ENCODE data around the gene GPR156.
"Not testable (repeated sequence)": the region's sequence is repeated elsewhere in the genome, so short reads cannot be mapped to it uniquely, and the experiment has no call there.

GPR156 gene
- total RNA-seq, result 0 to 0.35 (median 0.09) reads per million in 3 donors

DNA sequence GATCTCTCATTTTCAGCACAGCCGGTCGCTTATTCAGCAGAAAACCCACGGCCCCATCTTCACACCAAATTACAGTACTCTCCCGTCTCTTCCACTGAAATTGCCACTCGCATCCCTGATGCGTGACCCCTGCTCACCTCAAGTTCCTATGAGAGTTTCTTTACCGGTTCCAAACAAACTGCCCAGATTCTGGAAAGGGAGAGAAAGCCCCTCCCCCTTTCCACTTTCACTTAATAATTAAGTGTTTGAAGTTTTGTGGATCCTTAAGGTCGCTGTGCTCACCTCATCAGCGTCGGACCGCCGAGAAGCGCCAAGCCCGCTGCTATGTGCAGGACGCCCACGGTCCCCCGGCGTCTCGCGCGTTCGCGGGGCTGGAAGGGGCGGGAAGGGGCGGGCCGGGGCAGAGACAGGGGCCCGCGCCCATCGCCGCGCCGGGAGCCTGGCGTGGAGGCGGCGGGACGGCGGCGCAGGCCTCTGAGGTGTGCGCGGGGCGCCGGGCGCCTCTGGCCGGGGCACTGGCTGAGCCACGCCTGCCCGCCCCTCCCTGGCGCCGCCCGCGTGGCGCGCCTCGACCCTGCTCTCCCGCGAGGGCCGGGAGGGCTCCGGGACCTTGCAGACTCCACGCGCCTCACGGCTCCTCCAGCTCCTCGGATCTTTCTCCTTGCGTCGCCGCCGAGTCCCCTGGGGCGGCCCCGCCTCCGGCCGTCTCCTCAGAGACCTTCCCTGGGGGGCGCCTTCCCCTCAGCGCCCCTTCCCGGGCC lies at the start of gene GPR156:
Gene GPR156 (minus strand): TSS at position 476 of the 761 bp plus-strand sequence. CDS start 41,124 bp downstream, outside the sequence.
- no peaks in the 10 kb centered on the region for H3K4me1 ChIP-seq (ENCODE audit: control insufficient read depth, insufficient read depth, low read length, poor library complexity, severe bottlenecking)
- peaks cover 8% of the 10 kb centered on the region for H3K27me3 ChIP-seq (replicated peaks; ENCODE audit: control insufficient read depth, insufficient read depth, low read length, poor library complexity, severe bottlenecking)
- H3K4me3 ChIP-seq (ENCODE audit: insufficient read depth, low read depth, low read length, poor library complexity, severe bottlenecking), result no peak within 1 kb of the TSS
- H3K9me3 ChIP-seq (ENCODE audit: control insufficient read depth, low read length), result no peaks in the 10 kb centered on the region
- DNase-seq, result no peak
- no peak within 1 kb of the TSS for H3K27ac ChIP-seq (ENCODE audit: insufficient read depth, low read length, poor library complexity, severe bottlenecking)
- H3K36me3 ChIP-seq (ENCODE audit: control insufficient read depth, insufficient read depth, low read length), result no peaks in the 10 kb centered on the region

DNA sequence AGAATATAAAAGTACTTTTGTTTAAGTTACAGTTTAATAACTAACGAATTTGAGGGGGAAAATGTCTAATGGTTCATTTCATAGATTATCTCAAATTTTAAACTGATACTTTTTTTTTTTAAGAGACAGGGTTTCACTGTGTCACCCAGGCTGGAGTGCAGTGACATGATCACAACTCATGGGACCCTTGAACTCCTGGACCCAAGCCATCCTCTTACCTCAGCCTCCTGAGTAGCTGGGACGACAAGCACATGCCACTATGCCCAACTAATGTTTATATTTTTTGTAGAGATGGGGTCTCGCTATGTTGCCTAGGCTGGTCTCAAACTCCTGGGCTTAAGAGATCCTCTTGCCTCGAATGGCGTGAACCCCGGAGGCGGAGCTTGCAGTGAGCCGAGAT lies 47.6 kb upstream of the GPR156 start:
- H3K4me1 ChIP-seq (ENCODE audit: control insufficient read depth, insufficient read depth, low read length, poor library complexity, severe bottlenecking), result no peaks in the 10 kb centered on the region
- peaks cover 45% of the 10 kb centered on the region for H3K36me3 ChIP-seq (ENCODE audit: control insufficient read depth, insufficient read depth, low read length)
- H3K27ac ChIP-seq (ENCODE audit: insufficient read depth, low read length, poor library complexity, severe bottlenecking), result no peak overlapping the region
- no peaks in the 10 kb centered on the region for H3K9me3 ChIP-seq (ENCODE audit: control insufficient read depth, low read length)
- H3K4me3 ChIP-seq (ENCODE audit: insufficient read depth, low read depth, low read length, poor library complexity, severe bottlenecking), result no peak overlapping the region
- no peak for DNase-seq
- H3K27me3 ChIP-seq (replicated peaks; ENCODE audit: control insufficient read depth, insufficient read depth, low read length, poor library complexity, severe bottlenecking), result no peaks in the 10 kb centered on the region

DNA sequence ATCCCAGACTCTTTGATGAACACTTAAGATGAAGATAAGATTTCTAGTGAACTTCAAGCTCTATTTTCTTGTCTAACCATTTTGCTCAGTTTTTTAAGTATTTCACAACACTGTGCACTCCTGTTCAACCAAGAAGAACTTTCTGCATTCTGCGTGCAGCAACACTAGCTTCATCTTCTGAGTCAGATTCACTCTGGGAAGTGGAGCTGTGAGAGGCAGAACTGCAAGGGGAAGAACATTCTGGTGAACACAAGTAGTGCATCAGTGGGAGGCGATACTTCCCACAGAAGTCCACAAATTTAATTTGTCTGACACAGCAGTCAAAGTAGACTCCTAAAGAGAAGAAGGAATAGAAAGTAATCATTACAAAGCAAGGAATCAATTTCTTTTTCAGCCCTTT lies 46.1 kb upstream of the GPR156 start:
- Histone ChIP-seq H3K4me3 (ENCODE audit: insufficient read depth, low read depth, low read length, poor library complexity, severe bottlenecking) (no peak overlapping the region), H3K27me3 (replicated peaks; ENCODE audit: control insufficient read depth, insufficient read depth, low read length, poor library complexity, severe bottlenecking) (no peaks in the 10 kb centered on the region), H3K9me3 (ENCODE audit: control insufficient read depth, low read length) (no peaks in the 10 kb centered on the region), H3K36me3 (ENCODE audit: control insufficient read depth, insufficient read depth, low read length) (peaks cover 45% of the 10 kb centered on the region), H3K27ac (ENCODE audit: insufficient read depth, low read length, poor library complexity, severe bottlenecking) (no peak overlapping the region), H3K4me1 (ENCODE audit: control insufficient read depth, insufficient read depth, low read length, poor library complexity, severe bottlenecking) (no peaks in the 10 kb centered on the region)
- DNase-seq, result no peak

DNA sequence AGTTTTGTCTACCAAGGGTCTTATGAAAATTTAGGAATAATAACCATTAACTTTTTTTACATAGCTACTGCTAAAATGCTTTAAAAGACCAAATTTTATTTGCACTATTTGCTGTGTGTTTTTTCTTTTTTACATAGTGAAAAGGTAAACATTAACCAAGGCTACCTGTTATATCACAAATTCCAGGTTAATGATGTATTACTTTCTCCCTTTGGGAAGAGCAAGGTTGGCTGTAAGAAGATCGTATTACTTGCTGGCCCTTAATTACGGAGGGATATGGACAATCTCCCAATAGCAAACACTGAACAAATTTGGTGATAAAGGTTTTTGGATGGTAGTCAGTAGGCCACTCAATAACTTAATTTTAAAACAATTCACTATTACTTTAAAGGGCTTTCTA lies 41.8 kb upstream of the GPR156 start:
- Histone ChIP-seq H3K9me3 (ENCODE audit: control insufficient read depth, low read length) (no peaks in the 10 kb centered on the region), H3K27me3 (replicated peaks; ENCODE audit: control insufficient read depth, insufficient read depth, low read length, poor library complexity, severe bottlenecking) (no peaks in the 10 kb centered on the region), H3K4me1 (ENCODE audit: control insufficient read depth, insufficient read depth, low read length, poor library complexity, severe bottlenecking) (no peaks in the 10 kb centered on the region), H3K4me3 (ENCODE audit: insufficient read depth, low read depth, low read length, poor library complexity, severe bottlenecking) (no peak overlapping the region), H3K27ac (ENCODE audit: insufficient read depth, low read length, poor library complexity, severe bottlenecking) (no peak overlapping the region), H3K36me3 (ENCODE audit: control insufficient read depth, insufficient read depth, low read length) (peaks cover 28% of the 10 kb centered on the region)
- DNase-seq, result no peak

DNA sequence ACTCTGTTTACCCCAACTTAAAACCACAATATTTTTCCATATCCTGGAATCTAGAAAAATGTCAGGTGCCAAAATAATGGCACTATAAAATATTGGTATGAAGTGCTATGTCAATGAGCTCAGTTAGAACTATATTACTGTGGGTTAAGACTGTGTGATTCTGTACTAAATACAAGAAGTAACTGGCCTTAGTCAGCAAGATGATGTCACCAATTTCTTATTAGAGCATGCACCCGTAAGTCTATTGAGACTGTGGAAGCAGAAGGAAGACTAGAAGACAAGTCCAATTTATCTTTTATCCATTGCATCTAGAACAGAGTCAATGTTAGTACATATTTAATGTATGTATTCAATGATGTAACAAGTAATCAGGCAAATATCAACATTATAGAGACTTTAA lies 39.2 kb upstream of the GPR156 start:
- no peak for DNase-seq
- Histone ChIP-seq H3K36me3 (ENCODE audit: control insufficient read depth, insufficient read depth, low read length) (peaks cover 14% of the 10 kb centered on the region), H3K27ac (ENCODE audit: insufficient read depth, low read length, poor library complexity, severe bottlenecking) (no peak overlapping the region), H3K4me1 (ENCODE audit: control insufficient read depth, insufficient read depth, low read length, poor library complexity, severe bottlenecking) (no peaks in the 10 kb centered on the region), H3K4me3 (ENCODE audit: insufficient read depth, low read depth, low read length, poor library complexity, severe bottlenecking) (no peak overlapping the region), H3K9me3 (ENCODE audit: control insufficient read depth, low read length) (no peaks in the 10 kb centered on the region), H3K27me3 (replicated peaks; ENCODE audit: control insufficient read depth, insufficient read depth, low read length, poor library complexity, severe bottlenecking) (no peaks in the 10 kb centered on the region)

DNA sequence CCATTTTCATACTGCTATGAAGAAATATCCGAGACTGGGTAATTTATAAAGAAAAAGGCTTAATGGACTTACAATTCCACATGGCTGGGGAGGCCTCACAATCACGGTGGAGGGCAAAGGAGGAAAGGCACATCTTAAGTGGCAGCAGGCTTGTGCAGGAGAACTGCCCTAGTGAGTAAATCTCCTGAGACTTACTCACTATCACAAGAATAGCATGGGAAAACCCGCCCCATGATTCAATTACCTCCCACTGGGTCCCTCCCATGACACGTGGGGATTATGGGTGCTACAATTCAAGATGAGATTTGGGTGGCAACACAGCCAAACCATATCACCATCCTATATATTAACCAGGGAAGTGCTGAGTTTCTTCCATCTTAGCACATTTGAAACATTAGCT lies 38.7 kb upstream of the GPR156 start:
- H3K9me3 ChIP-seq (ENCODE audit: control insufficient read depth, low read length); H3K4me3 ChIP-seq (ENCODE audit: insufficient read depth, low read depth, low read length, poor library complexity, severe bottlenecking); H3K36me3 ChIP-seq (ENCODE audit: control insufficient read depth, insufficient read depth, low read length); H3K27ac ChIP-seq (ENCODE audit: insufficient read depth, low read length, poor library complexity, severe bottlenecking); DNase-seq; H3K4me1 ChIP-seq (ENCODE audit: control insufficient read depth, insufficient read depth, low read length, poor library complexity, severe bottlenecking); H3K27me3 ChIP-seq (replicated peaks; ENCODE audit: control insufficient read depth, insufficient read depth, low read length, poor library complexity, severe bottlenecking): not testable (repeated sequence)

DNA sequence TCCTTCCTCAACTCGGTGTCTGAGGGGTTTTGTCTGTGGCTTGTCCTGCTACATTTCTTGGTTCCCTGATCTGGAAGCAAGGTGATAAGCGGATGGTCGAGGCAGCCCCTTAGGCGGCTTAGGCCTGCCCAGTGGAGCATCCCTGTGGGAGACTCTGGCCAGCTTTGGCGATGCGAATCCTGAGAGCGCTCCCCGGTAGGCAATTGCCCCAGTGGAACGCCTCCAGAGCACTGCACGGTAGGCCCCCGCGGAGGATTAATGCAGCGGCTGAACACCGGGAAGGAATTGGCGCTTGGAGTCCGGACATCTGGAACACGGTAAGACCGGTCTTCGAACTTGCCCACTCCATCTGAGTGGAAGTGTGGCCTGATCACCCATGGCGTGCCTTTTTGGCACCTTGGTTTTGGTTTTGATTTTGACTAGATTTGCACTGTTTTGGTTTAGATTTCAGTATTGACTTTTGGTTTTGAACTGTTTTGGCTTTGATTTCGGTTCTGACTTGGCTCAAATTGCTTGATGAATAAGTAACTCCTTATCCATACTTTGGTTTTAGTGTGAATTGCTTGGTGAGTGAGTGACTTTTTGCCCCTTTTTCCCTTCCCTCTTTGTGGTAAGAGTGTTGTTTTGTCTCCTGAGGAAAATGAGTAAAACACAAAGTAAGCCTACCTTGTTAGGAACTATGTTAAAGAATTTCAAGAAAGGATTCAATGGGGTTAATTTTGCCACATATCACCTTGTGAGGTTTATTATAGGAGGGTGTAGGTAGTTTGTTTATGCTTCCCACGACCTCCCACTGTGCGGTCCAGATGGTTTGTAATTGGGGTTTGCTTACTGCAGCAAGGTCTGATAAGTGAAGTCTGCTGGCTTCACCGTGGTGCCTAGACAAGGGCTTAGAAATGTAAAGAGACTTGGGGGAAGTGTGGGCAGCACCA lies 27.1 kb upstream of the GPR156 start:
- Histone ChIP-seq H3K4me1 (ENCODE audit: control insufficient read depth, insufficient read depth, low read length, poor library complexity, severe bottlenecking) (no peaks in the 10 kb centered on the region), H3K27me3 (replicated peaks; ENCODE audit: control insufficient read depth, insufficient read depth, low read length, poor library complexity, severe bottlenecking) (no peaks in the 10 kb centered on the region), H3K4me3 (ENCODE audit: insufficient read depth, low read depth, low read length, poor library complexity, severe bottlenecking) (no peak overlapping the region), H3K9me3 (ENCODE audit: control insufficient read depth, low read length) (no peaks in the 10 kb centered on the region), H3K27ac (ENCODE audit: insufficient read depth, low read length, poor library complexity, severe bottlenecking) (no peak overlapping the region), H3K36me3 (ENCODE audit: control insufficient read depth, insufficient read depth, low read length) (no peaks in the 10 kb centered on the region)
- no peak for DNase-seq

DNA sequence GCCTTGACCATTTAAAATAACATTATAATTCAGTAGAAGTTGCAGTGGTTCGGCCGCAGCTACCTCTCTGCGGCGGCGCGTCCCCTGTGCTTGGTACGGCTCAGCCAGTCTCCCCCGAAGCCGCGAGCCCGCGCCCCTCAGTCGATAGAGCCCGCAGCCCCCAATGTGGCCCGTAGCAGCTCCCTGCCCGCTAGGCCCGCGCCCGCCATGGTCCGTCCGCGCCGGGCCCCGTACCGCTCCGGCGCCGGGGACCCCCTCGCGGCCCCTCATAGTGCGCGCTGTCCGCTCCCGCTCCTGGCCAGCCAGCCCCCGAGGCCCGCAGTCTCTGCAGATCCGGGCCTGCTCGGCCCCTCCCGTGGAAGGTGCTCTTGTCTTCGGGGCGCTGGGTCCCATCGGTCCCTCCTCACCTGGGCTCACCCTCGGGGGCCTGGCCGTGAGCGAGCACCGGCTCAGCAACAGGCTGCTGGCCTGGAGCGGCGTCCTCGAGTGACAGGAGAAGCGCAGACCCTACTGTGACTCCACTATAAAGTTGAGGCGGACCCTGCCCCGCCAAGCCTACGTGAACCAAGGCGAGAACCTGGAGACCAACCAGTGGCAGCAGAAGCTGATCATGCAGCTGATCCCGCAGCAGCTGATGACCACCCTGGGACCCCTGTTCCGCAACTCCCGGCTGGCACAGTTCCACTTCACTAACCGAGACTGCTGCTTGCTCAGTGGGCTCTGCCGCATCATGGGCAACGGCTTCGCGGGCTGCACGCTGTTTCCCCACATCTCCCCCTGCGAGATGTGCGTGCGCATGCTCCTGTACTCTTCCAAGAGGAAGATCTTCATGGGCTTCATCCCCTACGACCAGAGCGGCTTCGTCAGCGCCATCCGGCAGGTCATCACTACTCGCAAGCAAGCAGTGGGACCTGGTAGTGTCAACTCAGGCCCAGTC lies 21.8 kb upstream of the GPR156 start:
- Histone ChIP-seq H3K4me1 (ENCODE audit: control insufficient read depth, insufficient read depth, low read length, poor library complexity, severe bottlenecking) (no peaks in the 10 kb centered on the region), H3K27ac (ENCODE audit: insufficient read depth, low read length, poor library complexity, severe bottlenecking) (no peak overlapping the region), H3K36me3 (ENCODE audit: control insufficient read depth, insufficient read depth, low read length) (no peaks in the 10 kb centered on the region), H3K9me3 (ENCODE audit: control insufficient read depth, low read length) (no peaks in the 10 kb centered on the region), H3K4me3 (ENCODE audit: insufficient read depth, low read depth, low read length, poor library complexity, severe bottlenecking) (no peak overlapping the region), H3K27me3 (replicated peaks; ENCODE audit: control insufficient read depth, insufficient read depth, low read length, poor library complexity, severe bottlenecking) (no peaks in the 10 kb centered on the region)
- no peak for DNase-seq

DNA sequence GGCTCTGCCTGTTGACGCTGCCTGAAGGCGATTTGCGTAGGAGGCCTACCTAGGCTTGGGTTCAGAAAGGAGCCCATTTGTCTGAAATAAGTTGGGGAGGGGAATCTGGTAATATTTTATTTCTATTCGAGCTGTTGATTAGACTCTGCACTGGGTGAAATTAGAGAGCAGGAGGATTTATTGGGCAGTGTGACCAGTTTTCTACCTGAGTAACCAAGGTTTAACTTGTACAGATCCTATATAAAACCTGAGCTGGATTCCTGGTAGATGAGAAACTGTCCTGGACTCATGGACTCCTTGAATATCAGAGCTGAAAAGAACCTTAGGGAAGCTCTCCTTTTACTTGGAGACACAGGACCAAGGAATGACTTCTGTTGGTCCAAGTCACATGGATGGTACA lies 19.6 kb upstream of the GPR156 start:
- Histone ChIP-seq H3K4me3 (ENCODE audit: insufficient read depth, low read depth, low read length, poor library complexity, severe bottlenecking) (no peak overlapping the region), H3K4me1 (ENCODE audit: control insufficient read depth, insufficient read depth, low read length, poor library complexity, severe bottlenecking) (no peaks in the 10 kb centered on the region), H3K27ac (ENCODE audit: insufficient read depth, low read length, poor library complexity, severe bottlenecking) (no peak overlapping the region), H3K36me3 (ENCODE audit: control insufficient read depth, insufficient read depth, low read length) (no peaks in the 10 kb centered on the region), H3K27me3 (replicated peaks; ENCODE audit: control insufficient read depth, insufficient read depth, low read length, poor library complexity, severe bottlenecking) (no peaks in the 10 kb centered on the region), H3K9me3 (ENCODE audit: control insufficient read depth, low read length) (no peaks in the 10 kb centered on the region)
- no peak for DNase-seq
